ENCODE data around the gene TRIM47. TPM values are rescaled to one million over a fixed set of nuclear protein-coding genes. Genes with fewer than 3 reads are reported as not detected.

The TRIM47 gene
- total RNA-seq, 1 experiment from 2014 or later, result 15.2 TPM

DNA sequence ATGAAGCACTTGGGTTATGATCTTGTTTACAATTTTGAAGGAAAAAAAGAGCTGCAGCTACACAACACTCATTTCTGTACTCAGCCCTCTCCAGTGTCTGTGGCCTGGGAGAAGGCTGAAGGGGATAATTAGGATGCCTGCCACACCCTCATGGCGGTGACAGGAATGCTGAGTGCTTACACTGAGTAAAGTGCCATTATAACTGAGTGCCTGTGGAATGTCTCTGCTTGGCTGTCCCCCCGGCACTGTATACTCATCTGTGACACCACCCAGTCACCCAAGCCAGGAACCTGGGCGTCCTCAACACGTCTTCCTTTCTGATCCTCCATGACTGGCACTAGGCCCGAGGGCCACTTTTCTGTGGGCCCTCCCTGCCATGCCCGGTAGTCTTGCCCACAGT is 29.8 kb upstream of the TRIM47 start:
- no peak for DNase-seq (ENCODE audit: low read depth)

DNA sequence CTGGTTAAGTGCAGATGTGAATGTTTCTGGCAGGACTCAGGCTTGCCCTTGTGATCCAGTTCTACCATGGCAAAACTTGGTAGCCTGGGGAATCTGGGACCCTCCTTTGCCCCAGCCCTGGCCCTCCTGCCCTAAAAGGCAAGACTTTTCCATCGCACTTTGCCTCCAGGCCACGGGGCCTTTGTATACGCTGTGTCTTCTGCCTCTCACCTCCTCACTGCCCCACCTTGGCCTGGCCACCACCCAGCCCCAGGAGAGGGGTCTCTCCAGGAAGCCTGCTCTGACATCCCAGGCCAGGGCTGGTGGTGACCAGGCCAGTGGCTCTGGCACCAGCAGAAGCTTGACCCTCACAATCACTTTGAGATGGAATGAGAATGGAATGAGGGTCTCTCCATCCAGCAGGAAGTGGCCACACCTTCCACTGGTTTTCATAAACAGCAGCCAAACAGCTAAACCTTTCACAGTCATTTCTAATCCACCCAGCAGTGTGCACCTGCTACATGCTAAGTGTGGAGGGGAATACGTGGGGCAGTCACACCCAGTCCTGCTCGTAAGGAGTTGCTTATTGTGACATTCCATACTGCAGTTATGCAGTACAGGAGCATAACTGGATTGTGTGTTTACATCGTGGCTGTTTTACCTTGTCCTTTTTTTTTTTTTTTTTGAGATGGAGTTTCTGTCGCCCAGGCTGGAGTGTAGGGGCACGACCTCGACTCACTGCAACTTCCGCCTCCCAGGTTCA is 27.9 kb upstream of the TRIM47 start:
- no peak for DNase-seq (ENCODE audit: low read depth)

DNA sequence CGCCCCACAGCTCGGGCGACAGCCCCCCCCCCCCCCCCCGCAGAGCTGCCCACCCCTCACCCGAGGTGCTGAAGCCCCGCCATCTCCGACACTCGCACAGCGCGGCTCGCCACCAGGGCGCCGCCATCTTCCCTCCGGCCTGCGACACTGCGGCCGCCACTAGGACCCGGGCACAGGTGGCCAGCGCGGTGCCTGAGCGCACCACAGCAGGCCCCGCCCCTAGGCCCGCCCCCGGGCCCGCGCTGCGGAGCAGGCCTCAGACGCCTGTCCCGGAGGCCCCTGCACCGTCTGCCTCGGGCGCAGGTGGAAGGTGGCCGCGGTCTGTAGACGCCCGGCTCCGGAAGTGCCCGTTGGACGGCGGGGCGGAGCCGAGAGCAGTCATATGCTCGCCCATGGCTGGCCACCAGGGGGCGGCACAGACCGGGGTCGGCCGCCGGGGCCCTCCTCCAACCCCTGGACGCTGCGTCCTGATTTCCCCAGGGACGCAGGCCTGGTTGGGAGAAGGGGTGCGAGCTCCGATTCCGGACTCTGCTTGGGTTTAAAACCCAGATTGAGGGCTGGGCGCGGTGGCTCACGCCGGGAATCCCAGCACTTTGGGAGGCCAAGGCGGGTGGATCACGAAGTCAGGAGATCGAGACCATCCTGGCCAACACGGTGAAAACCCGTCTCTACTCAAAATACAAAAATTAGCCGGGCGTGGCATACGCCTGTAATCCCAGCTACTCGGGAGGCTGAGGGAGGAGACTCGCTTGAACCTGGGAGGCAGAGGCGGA is 26.6 kb upstream of the TRIM47 start, which contains the start of gene MRPL38:
MRPL38 (minus strand) TSS at position 136 of the 773 bp plus-strand sequence; CDS start at position 127, 9 bp downstream.
- peak; percentile 98 for DNase-seq (ENCODE audit: low read depth)

DNA sequence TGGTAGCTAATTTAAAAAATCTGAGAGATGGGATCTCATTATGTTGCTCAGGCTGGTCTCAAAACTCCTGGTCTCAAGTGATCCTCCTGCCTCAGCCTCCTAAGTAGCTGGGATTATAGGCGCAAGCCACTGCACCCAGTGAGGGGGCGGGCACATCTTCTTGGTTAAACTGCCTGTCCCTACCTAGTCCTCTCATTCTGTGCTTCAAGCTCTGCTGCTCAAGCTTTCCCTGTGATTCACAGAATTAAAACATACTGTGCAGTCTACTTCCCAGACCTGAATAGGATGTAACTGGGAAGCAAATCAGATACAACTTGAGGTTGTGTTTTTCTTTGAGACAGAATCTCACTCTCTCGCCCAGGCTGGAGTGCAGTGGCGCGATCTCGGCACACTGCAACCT is 24.0 kb upstream of the TRIM47 start:
- no peak for DNase-seq (ENCODE audit: low read depth)

DNA sequence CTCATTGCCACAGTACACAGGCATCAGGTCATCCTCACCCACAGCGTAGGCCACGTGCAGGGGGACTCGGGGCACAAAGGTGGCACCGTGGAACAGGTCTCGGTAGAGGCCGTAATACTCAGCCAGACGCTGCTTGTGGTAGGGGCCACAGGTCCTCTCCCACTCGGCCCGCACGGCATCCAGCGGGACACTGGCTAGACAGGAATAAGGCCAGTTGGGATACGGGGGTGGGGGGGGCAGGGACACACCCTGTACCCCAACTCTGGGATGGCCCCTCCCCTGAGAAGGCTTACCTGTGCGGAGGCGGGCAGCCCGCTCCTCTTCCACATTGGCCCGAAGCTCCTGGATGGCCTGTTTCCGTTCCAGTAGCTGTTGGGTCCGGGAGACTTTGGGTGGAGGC is 23.3 kb upstream of the TRIM47 start:
- no peak for DNase-seq (ENCODE audit: low read depth)

DNA sequence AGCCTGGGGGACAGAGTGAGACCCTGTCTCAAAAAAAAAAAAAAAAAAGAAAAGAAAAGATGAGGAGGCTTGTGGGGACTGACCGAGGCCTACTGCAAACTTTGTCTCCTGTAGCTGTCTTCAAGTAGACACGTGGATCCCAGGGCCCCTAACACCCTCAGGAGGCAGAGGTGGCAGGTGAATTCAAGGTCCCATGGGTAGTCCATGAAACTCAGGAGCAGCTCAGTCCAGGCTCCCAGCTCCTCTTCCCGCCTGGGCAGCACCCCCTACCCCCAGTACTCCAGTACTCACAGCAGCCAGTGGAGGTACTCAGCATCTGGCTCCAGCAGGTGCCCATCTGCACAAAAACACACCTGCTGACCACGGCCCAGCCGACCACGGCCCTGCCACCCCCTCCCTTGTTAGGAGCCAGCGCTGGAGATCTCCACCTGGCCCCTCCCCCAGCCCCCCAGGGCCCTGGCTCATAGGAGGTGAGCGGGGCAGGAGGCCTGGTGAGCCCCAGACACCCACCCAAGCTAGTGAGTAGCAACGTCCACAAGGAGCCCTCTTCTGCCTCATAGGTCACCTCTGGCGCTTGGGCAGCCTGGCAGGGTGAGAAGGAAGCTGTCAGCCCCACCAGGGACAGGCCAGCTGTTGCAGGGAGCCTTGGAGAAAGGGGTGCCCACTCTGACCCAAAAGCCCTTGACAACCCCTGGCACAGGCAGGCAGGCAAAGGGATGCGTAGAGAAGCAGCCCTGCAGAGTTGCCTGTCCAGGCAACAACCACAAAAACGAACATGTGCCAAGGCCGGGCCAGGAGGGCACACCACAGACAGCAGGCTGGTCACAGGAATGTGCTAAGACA is 22.5 kb upstream of the TRIM47 start:
- no peak for DNase-seq (ENCODE audit: low read depth)

DNA sequence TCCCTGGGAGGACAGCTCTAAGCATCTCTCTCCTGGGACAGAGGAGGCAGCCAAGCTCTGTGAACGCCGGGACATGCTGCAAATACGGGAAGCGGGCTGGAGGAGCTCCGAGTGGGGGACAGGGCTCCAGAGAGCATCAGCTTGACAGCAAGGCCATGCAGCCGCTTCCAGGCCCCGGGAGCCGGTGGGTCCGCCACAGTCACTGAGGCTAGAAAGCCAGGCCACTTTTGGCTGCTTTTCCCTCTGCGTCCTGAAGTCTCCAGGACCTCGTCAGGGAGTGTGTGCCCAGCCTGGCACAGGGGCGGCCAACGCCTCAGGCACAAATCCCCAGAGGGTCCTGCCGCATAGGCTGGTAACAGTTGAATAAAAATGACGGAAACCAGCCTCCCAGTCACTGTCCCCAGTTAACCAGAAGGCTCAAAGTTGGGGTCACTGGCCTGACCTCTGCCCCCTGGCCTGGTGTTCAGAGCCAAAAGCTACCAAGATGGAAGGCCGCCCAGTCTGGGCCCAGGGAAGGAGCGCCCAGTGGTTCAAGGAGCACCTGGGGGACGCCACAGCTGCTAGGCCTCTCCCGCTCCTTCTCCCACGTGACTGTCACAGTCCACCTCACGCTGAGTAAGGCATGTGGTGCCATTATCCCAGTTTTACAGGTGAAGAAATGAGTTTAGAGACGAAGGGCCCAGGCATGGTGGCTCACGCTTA is 21.5 kb upstream of the TRIM47 start:
- no peak for DNase-seq (ENCODE audit: low read depth)

DNA sequence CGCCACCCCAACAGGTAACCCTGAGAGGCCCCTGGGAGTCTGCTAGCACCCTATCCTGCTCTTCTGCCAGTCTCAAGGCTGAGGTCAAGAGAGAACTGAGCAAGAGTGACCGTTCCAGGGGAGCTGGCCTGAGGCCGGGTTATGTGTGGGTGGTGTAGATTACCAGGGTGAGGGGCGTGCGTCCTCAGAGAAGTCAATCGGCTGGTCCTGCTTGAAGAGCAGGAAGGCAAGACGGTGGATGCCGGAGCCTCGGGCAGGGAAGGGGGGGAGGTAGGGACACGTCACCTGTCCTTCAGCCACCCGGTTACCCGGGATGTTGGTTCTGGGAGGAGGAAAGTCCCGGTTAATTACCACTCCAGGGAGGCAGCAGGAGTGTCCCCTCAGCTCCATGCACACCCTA is 21.0 kb upstream of the TRIM47 start:
- no peak for DNase-seq (ENCODE audit: low read depth)

DNA sequence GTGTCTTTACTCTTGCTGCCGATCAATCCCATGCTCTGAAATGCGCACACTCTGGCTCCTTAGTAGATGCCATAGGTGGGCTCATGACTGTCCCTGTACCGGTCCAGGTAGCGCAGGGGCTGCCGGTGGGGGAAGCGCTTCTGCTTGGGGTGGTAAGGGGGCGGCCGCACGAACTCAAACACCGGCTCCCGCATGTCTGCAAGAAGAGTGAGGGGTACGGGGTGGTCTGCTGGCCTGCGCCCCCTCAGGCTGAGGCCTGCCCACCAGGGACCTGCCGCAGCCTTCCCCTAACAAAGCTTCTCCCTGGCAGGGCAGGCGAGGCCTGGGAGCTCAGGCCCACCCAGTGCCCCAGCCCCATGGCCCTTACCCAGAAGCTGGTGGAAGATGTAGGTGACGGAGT is 20.4 kb upstream of the TRIM47 start:
- DNase-seq (ENCODE audit: low read depth), result no peak

DNA sequence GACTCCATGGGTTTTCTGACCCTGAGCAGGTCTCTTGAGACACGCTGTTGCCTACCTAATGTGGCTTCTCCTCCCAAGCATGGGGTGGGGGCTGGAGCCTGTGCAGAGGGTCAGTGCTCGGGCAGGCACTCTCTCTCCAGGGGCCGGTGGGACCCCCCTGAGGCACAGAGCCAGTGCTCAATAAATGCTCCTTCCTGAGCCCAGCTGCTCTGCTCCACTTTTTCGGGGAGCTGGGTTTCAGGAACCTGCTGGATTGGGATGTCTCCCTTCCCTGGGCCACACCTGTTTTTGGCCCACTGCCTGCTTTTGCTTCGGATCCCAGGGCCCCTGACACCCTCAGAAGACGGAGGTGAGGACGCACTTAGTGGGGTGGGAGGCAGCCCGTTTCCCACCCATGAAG is 19.7 kb upstream of the TRIM47 start:
- DNase-seq (ENCODE audit: low read depth), result no peak

DNA sequence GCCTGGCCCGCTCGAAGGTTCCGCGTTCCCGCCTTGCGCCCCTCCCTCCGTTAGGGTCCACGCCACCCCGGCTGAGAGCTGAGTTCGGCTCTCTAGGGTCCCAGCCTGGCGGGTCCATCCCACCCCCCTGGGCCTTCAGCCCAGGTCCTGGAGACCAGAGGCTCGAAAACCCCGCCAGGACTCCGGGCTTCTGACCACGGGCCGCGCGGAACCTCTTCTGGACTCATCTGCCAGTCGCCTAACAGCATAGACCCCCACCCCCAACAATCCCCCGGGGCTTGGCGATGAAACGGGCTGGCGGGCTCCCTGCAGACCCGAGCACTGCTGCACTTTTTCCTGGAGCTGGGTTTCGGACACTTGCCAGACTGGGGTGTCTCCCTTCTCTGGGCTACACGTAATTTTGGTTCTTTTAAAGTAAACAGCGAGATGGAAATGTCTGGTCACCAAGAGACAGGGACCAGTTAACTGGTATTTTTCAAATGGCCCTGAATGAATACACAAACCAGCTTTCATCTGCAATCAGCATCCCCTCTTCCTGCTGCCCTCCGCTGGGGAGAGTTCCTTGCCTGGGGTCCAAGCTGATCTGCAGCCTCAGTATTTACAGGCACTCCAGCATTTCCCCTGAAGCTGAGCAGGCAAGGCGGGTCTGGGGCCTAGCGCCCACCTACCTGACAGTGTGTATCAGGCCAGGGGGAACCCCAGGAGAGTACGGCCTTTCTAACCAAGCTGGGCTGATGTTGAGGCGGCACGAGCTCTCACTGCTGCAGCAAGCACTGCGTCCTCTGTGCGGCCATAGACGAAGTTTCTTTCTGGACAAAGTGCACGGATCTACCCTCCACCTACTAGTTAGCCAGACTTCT is 19.0 kb upstream of the TRIM47 start:
- DNase-seq (ENCODE audit: low read depth), result no peak

DNA sequence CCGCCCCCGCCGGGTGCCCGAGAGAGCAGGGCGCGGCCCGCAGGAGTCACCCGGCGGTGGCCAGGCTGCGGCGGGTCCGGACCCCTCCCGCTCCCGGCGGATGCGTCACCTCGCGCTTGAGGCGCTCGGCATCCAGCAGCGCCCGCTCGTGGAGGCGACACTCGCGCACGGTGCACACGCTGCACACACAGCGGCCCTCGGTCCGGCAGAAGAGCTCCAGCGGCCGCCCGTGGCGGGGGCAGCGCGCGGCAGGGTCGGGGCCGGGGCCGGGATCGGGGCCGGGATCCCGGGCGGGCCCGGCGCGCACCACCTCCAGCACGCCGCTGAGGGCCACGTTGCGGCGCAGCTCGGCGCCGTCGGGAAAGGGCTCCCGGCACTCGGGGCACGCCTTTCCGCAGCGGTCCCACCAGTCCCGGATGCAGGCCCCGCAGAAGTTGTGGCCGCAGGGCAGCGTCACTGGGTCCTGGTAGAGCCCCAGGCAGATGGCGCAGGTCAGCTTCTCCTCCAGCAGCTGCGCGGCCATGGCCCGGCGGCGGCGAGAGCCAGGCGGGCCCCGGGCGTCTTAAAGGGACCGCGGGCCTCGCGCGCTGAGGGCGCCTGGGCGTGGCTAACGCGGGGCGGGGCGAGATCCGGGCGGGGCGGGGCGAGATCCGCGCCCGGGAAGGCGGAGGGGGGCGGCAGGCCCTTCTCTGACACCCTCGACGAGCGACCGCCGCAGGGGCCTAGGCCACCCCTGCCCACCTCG is 18.2 kb upstream of the TRIM47 start, which contains the start of gene TRIM65:
TRIM65 (minus strand) TSS at position 537 of the 745 bp plus-strand sequence; CDS start at position 523, 14 bp downstream.
- peak; percentile 88 for DNase-seq (ENCODE audit: low read depth)

DNA sequence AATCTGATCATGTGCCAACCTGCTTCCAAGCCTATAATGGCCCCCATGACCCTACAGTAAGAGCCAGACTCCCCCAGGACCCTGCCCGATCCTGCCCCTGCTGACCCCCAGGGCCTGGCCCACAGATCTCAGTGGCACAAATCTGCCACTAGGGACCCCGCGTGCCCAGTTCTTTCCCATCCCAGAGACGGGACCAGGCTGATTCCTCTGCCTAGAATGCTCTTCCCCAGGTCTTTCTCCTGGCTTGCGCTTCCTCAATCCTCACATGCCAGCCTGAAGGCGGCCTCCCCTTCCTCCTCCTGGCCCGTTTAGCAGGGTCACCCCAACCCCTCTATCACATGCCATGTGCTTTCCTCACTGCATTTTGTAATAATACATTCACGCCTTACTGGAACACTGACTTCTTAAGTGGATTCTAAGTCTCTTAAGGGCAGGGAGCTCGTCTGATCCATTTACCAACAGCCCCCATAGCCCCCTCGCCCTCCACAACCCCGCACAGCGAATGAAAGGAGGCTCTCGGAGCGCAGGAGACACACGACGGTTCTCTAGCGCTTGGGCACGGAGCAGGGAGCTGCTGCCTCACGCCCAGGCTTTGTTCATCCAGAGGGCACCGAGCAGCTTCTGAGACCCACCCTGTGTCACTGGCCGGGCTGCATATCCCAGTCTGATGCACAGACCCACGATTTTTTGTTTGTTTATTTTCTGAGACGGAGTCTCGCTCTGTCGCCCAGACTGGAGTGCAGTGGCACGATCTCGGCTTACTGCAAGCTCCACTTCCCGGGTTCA is 17.2 kb upstream of the TRIM47 start:
- no peak for DNase-seq (ENCODE audit: low read depth)

DNA sequence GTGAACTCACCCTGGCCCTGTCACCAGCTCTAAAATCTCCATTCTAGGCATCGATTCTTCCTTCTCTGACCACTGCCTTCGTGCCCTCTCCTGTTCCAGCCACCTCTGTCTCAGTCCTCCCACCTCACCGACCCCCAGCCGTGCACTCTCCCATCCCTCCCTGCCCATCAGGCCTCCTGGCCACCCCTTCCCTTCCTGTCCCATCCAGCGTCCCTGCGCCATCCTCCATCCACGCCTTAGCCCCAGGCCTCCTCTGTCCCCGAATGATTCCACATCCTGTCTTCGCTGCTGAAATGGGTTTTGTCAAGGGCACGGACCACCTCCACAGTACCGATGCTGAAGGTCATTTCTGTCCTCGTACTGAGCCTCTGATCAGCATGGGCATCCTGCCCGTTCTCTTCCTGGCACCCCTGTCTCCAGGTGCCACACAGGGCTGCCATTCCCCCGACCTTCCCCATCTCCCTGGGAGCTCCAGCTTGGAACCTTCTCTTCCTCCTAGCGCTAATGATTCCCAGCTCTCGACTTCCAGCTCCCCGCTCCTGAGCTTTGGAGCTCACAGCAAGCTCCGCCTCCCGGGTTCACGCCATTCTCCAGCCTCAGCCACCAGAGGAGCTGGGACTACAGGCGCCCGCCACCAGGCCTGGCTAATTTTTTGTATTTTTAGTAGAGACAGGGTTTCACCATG is 15.8 kb upstream of the TRIM47 start:
- DNase-seq (ENCODE audit: low read depth), result no peak

DNA sequence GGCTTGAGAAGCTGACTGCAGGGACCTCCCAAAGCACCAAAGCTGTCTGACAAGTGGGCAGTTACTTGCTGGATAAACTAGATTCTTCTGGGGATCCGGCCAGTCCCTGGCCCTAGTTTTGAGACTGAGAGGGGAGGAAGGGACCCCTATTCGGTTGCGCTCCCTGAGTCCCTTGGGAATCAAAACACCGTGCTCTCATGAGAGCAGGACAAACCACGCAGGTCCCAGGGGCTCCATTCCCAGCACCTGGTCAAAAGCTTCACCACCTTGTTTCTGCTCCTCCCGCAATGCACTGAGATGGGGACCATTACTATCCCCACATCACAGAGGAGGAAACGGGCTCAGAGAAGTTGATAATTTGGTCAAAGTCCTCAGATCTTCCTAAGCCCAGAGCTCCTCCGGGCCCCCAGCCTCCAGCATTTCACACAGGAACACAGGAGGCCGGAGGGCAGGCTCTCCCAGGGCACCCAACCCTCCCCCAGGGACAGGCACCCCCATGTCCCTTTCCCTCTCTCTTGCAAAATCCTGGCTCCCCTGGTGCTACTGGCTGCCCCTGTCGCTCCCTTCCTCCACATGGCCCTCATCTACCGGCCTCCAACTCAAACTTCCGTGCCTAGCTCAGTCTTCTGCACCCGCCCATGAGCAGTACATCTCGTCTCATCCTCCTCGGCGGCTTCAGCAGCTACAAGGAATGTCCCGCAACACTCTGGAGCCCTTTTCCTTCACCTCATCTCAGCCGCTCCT is 15.1 kb upstream of the TRIM47 start:
- DNase-seq (ENCODE audit: low read depth), result no peak

DNA sequence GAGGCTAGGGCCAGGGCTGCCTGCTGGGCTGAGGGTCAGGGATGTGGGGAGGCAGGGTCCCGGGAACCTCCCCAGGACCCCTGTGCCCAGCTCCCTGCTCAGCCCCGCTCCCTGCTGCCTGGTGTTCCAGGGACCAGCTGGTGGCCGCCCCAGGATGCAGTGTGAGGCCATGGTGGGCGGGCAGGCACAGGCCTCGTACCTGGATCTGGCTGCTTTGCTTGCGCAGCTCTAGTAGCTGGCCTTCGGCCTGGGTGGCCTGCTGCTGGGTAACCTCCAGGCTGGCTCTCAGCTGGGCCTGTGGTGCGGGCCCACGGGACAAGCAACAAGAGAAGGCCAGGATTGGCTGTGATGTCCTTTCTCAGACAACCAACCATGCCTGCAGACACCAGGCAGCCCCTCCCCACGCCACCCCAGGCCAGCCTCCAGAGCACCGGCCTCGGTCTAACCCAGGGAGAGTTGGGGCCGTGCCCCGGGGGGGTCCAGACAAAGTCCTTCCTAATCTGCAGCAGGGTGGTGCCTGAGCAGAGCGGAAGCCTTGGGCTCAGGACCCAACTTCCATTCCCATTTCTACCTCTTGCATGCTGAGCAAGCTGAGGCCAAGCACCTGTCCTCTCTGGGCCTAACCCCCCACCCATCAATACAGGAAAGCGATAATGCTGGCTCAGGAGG is 14.3 kb upstream of the TRIM47 start:
- no peak for DNase-seq (ENCODE audit: low read depth)
